Bronchial epithelial cell (primary cell): ENCODE data around the gene EHBP1. TPM values are rescaled to one million over a fixed set of nuclear protein-coding genes. Genes with fewer than 3 reads are reported as not detected.

Experiments
- DNase-seq: peaks from one replicate; pipeline ENCODE4 v3.0.0-alpha.2; 2010; ENCODE audit warnings: low read depth
- FAIRE-seq: peaks from 2 replicates; lab custom pipeline; 2011; peaks lifted over from hg19 to GRCh38; lab: Jason Lieb, UNC
- H3K27me3 ChIP-seq: 2 replicates; pipeline ENCODE4 v1.5.1; 2011; ENCODE audit warnings: low read length; ENCODE audit not compliant: control insufficient read depth, insufficient read depth
- H3K36me3 ChIP-seq: 2 replicates; pipeline ENCODE4 v1.5.1; 2011; ENCODE audit warnings: low read length; ENCODE audit not compliant: control insufficient read depth, insufficient read depth
- H3K4me3 ChIP-seq: 2 replicates; pipeline ENCODE4 v1.5.1; 2011; ENCODE audit warnings: mild to moderate bottlenecking, low read depth, low read length, control low read depth
- total RNA-seq: library from RNA; depleted of rRNA; stranded (reverse); fragments of >200 nt; gene quantifications from 2 replicates; pipeline ENCODE4 v1.2.1, GENCODE V29; 2014
- TF ChIP-seq, protein P1 (sequence below): IDR thresholded peaks from 2 replicates; pipeline ENCODE4 v1.5.1; 2011; ENCODE audit warnings: mild to moderate bottlenecking, moderate library complexity, low read length, control low read depth, inconsistent platforms; ENCODE audit not compliant: insufficient read depth, severe bottlenecking

EHBP1 gene
- total RNA-seq, 1 donor from 2014 or later = 132 TPM

DNA sequence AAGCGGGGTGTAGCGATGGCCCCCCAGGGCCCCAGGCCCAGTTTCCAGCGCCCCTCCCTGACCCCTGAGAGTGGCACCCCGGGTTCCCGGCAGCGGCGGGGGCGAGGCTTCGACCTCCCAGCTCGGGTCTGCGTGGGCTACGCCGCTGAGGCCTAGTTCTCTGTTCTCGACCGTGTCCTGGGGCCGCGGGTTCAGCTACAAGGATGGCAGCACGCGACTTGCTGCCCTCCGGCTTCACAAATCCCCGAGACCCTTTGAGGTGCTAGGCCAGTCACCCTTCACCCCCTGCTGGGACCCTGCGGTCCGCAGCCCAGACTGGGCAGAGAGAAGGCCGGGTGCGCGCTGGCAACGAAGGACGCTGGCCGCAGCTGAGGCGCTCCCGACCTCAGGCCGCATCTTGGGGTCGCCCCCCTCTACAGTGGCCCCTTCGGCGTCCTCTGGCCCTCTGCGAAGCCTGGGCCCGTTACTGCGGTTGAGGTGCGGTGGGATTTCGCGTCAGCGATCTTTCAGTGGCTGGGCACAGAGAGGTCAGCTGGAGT is 346.4 kb downstream of the EHBP1 start:
- FAIRE-seq (no peak), DNase-seq (no peak)
- H3K4me3 ChIP-seq = peak overlapping the region; percentile 68
- TF ChIP-seq, protein P1, sequence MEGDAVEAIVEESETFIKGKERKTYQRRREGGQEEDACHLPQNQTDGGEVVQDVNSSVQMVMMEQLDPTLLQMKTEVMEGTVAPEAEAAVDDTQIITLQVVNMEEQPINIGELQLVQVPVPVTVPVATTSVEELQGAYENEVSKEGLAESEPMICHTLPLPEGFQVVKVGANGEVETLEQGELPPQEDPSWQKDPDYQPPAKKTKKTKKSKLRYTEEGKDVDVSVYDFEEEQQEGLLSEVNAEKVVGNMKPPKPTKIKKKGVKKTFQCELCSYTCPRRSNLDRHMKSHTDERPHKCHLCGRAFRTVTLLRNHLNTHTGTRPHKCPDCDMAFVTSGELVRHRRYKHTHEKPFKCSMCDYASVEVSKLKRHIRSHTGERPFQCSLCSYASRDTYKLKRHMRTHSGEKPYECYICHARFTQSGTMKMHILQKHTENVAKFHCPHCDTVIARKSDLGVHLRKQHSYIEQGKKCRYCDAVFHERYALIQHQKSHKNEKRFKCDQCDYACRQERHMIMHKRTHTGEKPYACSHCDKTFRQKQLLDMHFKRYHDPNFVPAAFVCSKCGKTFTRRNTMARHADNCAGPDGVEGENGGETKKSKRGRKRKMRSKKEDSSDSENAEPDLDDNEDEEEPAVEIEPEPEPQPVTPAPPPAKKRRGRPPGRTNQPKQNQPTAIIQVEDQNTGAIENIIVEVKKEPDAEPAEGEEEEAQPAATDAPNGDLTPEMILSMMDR = no peak
- peaks cover 7% of the 10 kb centered on the region for H3K36me3 ChIP-seq
- no peaks in the 10 kb centered on the region for H3K27me3 ChIP-seq

DNA sequence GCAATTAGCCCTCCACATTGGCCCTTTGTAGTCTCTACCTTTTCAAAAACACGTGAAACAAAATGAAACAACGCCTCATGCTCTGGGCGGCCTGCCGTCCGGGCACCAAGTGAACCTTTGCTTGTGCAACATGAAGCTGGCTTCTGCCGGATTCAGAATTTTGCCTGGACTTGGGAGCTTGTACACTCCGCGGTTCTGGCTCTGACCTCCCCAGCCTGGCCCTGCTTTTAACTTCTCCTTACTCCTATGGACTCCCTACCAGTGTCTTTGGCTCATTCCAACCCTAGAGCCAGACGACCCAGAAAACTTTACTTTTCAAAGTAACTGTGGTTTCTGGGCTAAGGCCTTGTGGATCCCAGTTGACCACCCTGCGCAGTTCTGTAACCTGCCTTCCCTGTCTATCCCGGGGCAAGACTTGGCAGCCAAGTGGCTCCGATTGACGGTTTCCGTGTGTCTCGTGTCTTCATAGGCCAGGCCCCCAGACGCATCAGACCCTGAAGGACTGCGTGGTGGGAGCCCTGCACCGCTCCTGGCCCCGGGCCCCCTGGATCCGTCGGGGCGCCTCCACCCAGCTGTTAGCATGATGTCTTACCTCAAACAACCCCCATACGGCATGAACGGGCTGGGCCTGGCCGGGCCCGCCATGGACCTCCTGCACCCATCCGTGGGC is 347.0 kb downstream of the EHBP1 start:
- H3K27me3 ChIP-seq = no peaks in the 10 kb centered on the region
- no peak overlapping the region for H3K4me3 ChIP-seq
- DNase-seq = no peak
- H3K36me3 ChIP-seq = peaks cover 7% of the 10 kb centered on the region
- TF ChIP-seq, protein P1 = no peak
- no peak for FAIRE-seq

DNA sequence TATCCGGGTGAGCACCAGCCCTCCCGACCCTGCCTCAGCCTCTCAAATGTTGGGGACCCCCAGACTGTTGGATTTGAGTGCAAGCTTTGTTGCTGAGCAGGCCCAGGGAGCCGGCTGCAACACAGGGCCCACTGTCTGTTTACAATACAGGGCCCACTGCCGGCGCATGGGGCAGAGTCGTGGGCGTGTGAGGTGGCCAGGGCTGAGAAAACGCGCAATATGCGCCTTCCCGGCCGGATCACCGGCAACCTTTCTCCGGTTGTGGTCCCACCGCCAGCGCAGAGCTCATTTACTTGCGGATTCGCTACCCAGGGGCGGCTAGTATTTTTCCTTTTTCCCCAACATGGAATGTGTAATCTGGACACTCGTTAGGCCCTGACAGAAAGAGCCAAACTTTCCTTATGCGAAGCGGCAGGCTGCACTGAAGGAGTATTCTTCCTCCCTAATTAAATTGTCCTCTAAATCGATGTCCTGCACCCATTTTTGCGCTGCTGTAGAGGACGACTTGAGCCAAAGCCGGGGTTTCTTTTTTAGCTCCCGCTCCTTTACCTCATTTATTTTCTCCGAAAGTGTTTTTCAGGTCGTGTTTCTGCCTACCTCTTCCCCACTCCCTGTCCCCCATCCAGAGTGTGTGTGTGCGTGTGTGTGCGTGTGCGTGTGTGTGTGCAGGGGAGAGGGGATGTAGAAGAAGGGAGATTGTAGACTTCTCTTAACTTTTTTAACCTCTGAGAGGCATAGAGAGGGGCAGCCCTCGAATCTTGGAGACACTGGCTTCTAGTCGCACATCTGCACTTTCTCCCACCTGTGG is 347.8 kb downstream of the EHBP1 start:
- TF ChIP-seq, protein P1 = no peak
- no peak overlapping the region for H3K4me3 ChIP-seq
- DNase-seq (no peak), FAIRE-seq (no peak)
- no peaks in the 10 kb centered on the region for H3K27me3 ChIP-seq
- peaks cover 7% of the 10 kb centered on the region for H3K36me3 ChIP-seq

DNA sequence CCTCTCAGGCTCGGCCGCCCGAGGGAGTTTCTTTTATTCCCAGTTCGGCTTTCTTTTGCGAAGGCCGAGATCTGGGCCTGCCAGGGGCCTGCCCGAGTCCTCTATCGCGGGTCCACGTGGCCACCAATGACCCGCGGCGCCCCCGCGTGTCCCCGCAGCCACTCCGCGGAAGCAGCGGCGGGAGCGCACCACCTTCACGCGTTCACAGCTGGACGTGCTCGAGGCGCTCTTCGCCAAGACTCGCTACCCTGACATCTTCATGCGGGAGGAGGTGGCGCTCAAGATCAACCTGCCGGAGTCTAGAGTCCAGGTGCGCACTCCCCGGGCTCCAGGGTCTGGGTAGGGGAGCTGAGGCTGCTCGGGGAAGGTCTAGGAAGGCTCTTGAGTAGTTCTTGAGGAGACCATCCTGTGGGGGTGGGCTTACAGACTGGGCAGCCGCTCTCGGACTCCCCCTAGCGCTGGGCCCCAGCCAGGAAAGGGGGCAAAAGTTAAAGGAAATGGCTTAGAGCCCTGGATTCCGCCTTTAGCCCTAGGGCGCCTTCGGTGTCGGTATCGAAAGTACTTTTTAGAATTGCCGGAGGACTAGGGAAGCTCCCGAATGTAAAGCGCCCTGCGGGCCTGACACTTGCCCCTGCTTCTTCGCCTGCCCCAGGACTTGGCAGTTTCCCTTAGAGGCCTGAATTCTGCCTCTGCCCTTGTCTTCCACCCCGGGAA is 348.5 kb downstream of the EHBP1 start:
- Histone ChIP-seq H3K27me3 (no peaks in the 10 kb centered on the region), H3K4me3 (no peak overlapping the region), H3K36me3 (peaks cover 7% of the 10 kb centered on the region)
- FAIRE-seq (no peak), DNase-seq (no peak)
- TF ChIP-seq, protein P1 = no peak

DNA sequence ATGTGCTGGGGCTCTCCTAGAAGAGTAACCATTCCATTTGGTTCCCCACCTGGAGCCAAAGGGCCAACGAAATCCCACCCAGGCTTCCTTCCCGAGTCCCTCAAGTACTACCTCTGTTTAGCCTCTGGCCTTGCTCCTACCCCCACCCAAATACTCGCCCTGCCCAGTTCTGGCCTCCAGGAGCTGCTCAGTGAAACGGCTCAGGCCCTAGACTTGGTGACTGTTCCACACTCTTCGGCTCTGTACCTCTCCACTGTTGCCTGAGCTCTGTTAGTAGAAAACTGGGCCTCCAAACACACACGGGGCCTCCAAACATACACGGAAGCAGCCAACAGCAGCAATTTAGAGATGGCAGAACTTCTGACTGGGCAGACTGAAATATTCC is 349.3 kb downstream of the EHBP1 start:
- TF ChIP-seq, protein P1 = no peak
- FAIRE-seq (no peak), DNase-seq (no peak)
- Histone ChIP-seq H3K36me3 (peaks cover 7% of the 10 kb centered on the region), H3K4me3 (no peak overlapping the region), H3K27me3 (no peaks in the 10 kb centered on the region)
